Fibroblast of lung (primary cell): ENCODE results near the gene RXRA.

ENCODE experiments used
- EZH2 ChIP-seq: IDR thresholded peaks from 2 replicates; pipeline ENCODE4 v1.5.1; 2012; ENCODE audit warnings: low read length, control low read depth, mild to moderate bottlenecking; ENCODE audit errors: missing control alignments
- TF ChIP-seq, protein P1 (sequence below), 2 donors: IDR thresholded peaks in 1 of 2; conservative IDR thresholded peaks in 1 of 2; 1 replicate in 1 of 2; 2 replicates in 1 of 2; pipeline ENCODE4 v1.5.1; 2011 to 2012; ENCODE audit warnings: low read length in 2 of 2, control low read depth in 1 of 2, inconsistent platforms in 1 of 2, low read depth in 1 of 2, mild to moderate bottlenecking in 1 of 2

GRCh38 chr9:134282138-134282650 is 44.1 kb upstream of the RXRA start:
- TF ChIP-seq, protein P1, sequence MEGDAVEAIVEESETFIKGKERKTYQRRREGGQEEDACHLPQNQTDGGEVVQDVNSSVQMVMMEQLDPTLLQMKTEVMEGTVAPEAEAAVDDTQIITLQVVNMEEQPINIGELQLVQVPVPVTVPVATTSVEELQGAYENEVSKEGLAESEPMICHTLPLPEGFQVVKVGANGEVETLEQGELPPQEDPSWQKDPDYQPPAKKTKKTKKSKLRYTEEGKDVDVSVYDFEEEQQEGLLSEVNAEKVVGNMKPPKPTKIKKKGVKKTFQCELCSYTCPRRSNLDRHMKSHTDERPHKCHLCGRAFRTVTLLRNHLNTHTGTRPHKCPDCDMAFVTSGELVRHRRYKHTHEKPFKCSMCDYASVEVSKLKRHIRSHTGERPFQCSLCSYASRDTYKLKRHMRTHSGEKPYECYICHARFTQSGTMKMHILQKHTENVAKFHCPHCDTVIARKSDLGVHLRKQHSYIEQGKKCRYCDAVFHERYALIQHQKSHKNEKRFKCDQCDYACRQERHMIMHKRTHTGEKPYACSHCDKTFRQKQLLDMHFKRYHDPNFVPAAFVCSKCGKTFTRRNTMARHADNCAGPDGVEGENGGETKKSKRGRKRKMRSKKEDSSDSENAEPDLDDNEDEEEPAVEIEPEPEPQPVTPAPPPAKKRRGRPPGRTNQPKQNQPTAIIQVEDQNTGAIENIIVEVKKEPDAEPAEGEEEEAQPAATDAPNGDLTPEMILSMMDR (conservative IDR thresholded peaks at IDR 0.05 in 1 of 2, IDR thresholded peaks at IDR 0.05 in 1 of 2; ENCODE audit: low read depth in 1 of 2, low read length in 2 of 2): no peak
- no peak for TF ChIP-seq EZH2
